GM18517 (cell line): ENCODE measurements around the gene MGAT5B.
"Not testable (repeated sequence)": the region's sequence is repeated elsewhere in the genome, so short reads cannot be mapped to it uniquely, and the experiment has no call there.

ENCODE experiments used
- ATAC-seq: cut with Tn5 transposase; IDR thresholded peaks from one replicate; pipeline ENCODE4 v1.9.1; 2021; ENCODE audit warnings: mild to moderate bottlenecking, moderate library complexity; ENCODE audit not compliant: unreplicated experiment

The MGAT5B gene

DNA sequence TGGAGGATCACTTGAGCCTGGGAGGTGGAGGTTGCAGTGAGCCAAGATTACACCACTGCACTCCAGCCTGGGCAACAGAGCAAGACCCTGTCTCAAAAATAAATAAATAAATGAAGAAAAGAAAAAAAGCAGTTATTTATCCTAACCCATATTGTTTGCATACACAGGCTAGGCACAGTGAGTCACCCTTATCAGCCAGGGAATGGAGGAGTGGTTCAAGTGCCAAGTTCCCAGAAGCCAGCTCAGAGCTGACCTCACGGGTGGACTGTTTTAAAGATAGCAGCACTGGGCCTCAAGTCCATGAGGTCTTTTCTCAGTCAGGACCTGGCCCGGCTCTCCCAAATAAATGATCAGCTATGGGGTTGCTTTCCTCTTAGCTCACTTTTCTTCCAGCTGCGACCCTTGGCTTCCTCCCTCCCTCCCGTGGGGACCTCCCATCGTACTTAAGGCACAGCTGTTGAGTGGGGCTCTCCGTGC, 22.6 kb upstream of the MGAT5B start:
- ATAC-seq = no peak

DNA sequence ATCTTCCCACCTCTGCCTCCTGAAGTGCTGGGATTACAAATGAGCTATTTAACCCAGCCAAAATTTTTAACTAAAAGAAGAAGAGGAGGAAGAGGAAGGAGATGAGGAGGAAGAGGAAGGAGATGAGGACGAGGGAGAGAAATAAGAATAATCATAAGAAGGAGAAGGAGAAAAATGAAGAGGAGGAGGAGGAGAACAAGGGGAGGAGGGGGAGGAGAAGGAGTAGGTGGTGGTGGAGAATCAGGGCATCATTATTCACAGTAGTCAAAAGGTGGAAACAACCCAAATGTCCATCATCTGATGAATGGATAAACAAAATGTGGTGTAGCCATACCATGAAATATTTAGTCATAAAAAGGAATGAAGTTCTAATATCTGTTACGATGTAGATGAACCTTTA, 21.2 kb upstream of the MGAT5B start:
- no peak for ATAC-seq

DNA sequence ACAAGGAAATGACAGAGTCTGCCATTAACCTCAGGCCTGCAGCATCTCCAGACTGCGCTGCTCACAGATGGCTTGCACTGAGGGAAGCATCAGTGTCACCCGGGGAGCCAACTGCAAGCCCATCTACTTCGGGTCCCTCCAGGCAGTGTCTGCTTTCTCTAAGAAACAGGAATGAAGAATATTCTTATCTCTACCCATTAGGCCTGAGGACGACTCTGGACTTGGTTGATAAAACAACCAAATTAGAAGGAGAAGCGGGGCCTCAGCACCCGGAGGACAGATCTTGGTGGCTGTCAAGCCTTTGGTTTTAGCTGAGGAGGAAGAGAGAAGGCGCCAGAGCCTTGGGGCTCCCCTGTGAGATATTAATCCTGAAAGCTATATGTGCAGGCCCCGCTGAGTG, 19.5 kb upstream of the MGAT5B start:
- ATAC-seq = no peak

DNA sequence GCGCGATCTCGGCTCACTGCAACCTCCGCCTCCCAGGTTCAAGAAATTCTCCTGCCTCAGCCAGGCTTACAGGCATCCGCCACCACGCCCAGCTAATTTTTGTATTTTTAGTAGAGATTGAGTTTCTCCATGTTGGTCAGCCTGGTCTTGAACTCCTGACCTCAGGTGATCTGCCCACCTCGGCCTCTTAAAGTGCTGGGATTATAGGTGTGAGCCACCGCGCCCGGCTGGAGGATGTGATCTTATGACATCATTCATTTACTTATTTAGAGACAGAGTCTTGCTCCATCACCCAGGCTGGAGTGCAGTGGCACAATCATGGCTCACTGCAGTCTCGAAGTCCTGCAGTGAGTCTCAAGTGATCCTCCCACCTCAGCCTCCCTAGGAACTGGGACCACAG, 19.0 kb upstream of the MGAT5B start:
- ATAC-seq = not testable (repeated sequence)

DNA sequence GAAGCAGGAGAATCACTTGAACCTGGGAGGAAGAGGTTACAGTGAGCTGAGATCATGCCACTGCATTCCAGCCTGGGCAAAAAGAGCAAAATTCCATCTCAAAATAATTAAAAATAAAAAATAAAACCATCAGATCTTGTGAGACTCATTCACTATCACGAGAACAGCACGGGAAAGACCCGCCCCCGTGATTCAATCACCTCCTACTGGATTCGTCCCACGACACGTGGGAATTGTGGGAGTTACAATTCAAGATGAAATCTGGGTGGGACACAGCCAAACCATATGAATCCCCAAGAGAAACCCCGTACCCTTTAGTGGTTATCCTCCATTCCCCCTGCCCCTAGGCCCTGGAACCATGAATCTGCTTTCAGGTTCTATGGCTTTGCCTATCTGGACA, 15.4 kb upstream of the MGAT5B start:
- no peak for ATAC-seq

DNA sequence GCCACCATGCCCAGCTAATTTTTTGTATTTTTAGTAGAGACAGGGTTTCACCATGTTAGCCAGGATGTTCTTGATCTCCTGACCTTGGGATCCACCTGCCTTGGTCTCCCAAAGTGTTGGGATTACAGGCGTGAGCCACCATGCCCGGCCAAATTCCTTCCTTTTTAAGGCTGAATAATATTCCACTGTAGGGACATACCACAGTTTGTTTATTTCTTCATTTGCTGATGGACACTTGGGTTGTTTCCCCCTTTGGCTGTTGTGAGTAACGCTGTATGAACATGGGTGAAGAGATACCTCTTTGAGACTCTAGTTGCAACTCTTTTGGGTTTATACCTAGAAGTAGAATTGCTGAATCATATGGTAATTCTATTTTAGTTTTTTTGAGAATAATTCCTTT, 13.1 kb upstream of the MGAT5B start:
- no peak for ATAC-seq

DNA sequence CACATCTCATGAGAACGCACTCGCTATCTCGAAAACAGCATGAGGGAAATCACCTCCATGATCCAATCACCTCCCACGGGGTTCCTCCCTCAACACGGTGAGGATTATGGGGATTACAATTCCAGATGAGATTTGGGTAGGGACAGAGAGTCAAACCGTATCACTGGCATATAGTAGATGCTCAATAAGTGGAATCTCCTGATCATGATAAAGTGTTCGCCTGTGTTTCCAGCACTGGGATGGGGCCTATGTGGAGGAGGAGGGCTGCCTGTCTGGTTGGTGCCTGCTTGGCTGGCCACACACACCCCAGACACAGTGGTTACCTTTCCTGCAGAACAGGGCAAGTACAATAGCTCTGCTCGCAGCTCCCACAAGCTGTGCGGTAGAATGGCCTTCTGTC, 6.1 kb upstream of the MGAT5B start:
- no peak for ATAC-seq

DNA sequence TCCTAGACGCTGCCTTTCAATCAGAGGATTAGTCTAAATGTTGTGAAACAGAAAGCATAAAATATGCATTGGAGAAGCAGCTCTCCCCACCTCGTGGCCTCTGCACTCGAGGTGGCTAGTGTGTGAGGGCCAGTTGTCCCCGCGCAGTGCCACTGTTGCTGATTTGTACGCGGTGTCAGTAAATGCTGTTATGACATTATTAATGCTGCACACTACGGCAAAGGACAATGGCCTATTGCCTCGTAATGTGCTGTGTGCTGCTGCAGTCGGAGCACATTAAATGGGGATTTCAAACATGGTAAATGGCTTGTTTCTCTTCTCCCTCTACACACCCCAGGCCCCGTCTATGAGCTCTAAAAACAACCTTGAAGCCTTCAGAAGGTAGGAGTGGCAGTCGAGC, 5.7 kb upstream of the MGAT5B start:
- no peak for ATAC-seq

DNA sequence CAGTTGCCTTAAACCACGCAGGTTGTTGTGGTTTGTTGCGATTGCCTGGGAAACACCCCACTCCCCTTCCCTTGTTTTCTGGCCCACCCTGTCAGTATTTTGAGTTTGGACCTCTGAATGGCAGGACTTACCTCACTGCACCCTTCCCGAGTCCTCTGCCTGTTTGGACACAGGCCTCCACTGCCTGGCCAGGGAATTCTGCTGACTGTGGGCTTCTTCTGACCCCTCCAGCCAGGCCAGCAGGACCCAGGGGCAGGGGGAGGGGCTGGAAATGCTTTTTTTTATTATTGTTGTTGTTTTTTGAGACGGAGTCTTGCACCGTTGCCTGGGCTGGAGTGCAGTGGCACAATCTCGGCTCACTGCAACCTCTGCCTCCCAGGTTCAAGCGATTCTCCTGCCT, 4.2 kb upstream of the MGAT5B start:
- ATAC-seq = no peak

DNA sequence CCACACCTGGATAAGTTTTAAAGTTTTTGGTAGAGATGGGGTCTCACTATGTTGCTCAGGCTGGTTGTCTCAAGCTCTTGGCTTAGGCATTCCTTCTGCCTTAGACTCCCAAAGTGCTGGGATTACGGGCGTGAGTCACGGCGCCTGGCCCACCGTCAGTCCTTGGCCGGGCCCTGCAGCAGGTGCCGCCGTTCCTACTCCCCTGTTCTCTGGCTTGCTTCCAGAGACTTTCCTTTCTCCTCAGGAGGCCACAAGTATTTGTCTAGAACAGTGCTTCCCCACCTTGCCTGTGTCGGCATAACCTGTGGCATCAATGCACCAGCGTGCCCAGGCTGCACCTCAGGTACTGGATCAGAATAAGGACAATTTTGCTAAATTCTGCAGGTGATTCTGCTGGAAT, 3.0 kb upstream of the MGAT5B start:
- ATAC-seq = no peak

DNA sequence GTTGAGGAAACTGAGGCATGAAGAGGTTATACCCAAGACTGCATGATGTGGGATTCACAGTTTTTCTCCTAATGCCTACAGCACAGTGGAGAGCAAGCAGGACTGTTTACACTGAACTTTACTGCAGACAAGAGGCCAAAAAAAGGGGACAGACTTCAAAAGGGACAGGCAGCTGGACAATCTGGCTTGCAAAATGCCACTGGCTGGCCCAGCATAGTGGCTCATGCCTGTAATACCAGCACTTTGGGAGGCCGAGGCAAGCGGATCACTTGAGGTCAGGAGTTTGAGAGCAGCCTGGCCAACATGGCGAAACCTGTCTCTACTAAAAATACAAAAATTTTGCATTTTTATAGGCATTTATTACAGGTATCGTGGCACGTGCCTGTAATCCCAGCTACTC, 2.0 kb upstream of the MGAT5B start:
- ATAC-seq = no peak

DNA sequence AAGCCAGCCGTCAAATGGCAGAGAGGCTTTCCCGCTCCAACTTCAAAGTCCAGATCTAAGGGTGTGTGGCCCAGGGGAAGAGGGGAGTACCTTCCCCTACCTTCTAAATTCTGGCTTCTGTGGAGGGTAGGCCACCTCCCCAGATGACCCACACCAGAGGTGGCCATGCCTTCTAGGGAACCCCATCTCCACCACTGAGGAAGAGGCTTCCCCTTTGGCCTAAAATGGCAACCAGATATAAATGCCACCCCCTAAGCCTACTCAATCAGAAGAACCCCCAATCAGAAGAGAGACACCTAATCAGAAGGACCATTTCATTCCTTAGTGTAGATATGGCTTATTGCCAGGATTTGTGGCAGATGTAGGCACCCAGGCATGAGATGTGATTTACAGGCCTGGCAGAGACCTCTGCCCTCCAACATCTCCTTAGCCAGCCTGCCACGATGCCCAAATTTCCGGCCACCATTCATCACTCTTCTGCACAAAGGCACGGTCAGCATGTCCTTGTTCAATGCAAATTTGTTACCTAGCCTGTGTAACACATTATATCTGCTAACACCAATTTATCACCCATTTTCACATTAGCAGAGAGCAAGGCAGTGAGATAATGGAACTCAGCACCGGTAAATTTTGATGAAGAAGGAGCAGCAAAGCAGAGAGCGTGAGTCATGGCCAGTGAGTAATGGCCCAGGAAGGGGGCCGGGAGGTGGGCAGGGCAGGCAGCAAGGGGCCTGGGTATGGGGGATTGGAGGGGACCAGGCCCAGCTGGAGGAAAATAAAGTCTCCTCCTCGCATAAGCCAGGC, 1.2 kb upstream of the MGAT5B start:
- no peak for ATAC-seq

DNA sequence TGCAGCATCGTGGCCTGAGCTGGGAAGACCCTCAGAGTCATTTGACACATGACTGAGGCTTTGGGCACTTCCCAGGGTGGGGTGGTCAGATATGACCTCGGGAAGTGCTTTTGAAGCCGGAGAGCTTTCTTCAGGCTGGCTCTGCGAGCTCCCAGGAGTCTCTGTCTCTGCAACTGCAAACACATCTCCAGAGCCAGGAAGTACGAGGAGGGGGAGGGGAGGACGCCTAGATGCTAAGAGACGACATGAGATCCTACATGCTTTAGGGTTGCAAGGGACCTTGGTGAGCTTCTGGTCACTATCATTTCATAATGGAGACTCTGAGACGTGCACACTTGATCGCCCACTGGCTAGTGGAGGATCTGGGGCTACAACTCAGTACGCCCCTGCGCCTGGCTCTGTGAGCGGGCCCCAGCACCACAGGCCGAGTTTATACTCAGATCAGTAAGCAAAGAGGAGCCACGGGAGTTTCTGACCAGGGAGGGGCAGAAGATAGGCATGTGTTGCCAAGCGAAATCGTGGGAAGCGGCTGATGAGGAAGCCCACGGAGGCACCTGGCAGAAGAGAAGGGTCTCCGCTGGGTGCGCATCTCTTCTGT, 527 bp upstream of the MGAT5B start:
- no peak for ATAC-seq

DNA sequence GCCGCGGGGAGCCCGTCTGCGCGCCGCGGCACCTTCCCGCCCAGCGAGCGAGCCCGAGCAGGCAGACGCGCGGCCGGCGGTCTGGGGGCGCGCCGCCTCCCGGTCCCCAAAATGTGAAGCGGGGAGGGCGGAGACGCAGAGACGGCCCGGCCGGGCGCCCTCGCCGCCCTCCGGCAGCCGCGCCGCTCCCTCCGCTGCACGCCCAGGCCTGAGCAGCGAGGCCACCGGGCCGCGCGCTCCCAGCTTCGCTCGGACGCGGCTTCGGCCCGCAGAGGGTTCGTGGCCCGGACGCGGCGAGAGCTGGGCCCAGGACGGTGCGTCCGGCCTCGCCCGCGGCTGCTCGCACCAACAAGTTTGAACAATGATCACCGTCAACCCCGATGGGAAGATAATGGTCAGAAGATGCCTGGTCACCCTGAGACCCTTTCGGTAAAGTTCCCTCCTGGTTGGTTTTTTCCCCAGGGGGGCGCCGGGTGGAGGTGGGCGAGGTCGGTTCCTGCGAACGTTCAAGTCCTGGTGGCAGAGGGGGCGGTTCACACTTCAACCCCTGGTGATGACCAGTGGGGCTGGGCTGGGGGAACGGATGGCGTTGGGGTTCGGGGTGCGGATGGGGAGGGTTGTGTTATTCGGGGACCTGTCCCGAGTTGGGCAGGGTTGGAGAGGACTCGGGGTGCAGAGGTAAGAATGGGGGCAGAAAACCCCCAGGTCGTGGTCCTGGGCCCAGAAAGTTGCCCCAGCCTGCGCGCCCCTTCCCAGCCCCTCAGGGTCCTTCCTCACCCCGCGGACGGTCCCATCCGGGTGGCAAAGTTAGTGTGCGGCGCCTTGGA, 678 bp downstream of the MGAT5B start:
- ATAC-seq = no peak

DNA sequence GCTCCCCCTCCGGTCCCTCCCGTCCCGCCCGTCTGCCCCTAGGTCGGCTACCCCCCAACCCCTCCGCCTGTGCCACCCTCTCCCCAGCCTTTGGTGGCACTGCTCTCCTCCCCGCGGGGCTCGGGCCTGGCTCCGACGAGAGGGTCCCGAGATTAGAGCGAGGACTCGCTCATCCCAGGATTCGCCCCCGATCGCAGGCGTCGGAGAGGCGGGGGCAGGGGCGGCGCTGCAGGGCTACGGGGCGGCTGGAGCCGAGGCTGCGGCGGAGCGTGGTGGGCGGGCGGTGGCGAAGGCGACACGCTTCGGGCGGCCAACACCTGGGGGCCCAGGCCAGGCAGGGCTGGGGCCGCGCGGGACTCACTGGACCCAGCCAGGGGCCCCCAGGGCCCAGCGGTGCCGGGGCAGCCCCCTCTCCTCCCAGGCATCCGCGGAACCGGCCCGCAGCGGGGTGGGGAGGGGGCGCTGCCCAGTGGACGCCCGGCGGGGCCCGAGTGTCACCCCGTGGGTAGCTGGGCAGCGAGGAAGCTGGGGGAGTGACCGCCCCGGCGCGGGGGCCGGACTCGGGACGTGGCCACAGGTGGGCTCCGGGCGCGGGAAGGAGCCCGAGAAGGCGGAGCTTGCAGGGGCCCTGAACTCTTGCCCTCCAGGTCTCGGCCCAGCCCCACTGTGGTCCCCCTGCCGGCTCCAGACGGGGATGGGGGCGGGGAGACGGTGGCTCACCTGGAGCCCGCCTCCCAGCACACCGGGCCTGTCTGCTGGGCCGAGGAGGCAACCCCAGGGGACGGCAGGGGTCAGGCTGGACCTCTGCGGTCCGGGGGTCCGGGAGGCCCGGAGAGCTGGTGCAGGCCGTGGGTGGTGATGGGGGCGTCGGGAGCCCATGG, 1.5 kb downstream of the MGAT5B start:
- ATAC-seq = no peak

DNA sequence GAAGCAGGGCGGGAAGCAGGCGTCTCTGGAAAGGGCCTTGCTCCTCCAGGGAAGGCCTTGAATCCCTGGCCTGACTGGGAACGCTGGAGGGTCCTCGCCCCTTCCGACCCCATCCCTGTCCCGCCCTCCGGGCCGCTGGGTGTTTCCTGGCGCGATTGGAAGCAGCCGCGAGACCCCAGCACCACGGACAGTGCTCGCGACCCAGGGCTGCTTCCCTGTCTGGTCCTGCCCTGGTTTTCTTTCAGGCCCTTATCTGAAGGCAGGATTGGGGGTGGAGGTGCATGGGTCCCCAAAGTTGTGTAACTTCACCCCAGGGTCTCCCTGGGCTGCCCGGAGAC, 2.1 kb downstream of the MGAT5B start:
- no peak for ATAC-seq

DNA sequence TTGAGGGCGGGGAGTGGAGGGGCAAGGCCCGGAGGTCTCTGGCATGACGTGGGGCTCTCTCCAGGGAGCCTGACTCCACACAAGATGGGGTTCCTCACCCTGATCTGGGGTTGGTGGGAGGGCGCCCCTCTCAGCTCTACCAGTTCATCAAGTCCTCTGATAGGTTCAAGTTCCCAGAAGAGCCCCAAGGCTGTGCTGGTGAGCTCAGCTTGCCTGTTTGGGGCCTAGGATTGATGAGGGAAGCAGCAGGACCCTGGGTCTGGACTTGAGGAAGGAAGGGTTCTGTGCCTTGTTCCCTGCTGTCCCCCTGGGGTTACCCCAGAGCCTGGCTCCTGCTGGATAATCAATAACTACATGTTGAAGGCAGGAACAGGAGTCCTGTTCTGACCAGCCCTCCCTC, 3.5 kb downstream of the MGAT5B start:
- ATAC-seq = no peak

DNA sequence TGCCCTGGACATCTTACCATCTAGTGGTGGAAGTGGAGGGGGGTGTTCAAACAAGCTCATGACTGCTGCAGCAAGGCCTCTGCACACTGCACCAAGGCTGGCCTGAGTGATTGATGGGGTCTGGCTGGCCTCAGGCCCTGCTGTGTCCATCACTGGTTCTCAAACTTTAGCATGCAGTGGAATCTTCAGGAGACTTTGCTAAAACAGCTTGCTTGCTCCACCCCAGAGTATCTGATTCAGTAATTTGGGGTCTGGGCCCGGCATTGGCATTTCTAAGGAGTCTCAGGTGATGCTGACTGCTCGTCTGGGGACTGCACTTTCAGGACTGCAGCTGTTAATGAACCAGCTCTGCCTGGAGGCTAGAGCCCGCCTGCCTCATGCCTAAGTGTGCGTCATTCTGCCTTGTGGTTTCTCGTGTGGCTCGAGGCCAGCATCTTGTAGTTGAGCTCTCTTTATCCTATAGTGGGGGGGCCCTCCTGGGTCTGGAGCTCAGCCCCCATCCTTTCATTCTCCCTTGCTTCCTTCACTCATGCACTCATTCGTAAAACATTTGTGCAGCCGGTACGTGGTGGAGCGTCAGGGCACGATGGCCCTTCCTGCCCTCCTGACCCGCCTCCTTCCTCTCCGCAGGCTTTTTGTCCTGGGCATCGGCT, 4.1 kb downstream of the MGAT5B start:
- ATAC-seq = no peak

DNA sequence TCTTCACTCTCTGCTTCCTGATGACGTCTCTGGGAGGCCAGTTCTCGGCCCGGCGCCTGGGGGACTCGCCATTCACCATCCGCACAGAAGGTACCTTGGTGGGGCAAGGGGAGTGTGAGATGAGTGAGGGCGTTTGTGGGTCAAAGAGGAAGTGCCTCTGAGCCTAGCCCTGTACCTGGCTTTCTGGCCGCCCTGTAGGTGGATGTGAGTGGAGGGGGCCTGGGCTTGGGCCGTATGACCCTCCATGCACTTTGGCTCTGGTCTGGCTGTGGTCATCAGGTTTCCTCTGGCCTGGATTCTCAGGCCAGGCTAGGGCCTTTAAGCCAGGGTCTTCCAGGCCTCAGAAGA, 4.6 kb downstream of the MGAT5B start:
- no peak for ATAC-seq

DNA sequence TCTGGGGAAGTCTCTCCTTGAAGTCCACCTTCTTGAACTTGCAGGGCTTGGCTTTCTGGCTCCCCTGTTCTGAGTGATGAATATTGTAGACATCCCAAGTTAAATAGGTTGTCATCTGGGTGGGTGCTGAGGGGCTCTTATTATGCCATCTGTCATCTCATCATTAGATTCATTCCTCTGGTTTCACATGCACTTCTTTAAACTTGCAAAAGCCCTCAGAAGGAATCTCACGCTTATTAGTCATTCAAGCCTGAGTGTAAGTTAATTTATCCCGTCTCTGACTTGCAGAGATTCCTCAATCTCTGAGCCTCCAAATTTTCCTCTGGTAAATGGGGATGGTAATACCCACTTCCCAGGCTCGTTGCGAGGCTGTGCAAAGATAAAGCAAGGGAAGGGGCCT, 5.7 kb downstream of the MGAT5B start:
- ATAC-seq = no peak

DNA sequence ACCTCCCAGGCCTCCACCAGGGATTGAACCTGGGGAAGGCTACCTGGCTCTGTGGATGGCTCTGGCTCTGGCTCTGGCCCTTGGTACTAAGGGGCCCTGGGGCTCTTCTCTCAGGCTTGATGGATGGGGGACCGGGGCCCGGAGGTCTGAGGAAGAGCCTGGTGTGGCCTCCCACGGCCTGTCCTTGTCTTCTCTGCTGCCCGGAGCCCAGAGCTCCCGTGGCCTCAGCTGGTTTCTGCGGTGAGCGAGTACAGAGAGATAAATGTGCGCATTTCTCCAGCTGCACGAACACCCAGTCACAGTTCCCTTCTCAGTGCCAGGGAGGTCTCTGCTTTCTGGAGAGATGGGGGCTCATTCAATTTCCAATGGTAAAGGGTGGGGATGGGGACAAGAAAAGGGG, 9.2 kb downstream of the MGAT5B start:
- no peak for ATAC-seq
